VCaP (cell line): ENCODE results near the gene CPNE5.

Source experiments
- H3K27ac ChIP-seq: fragments of 450-650 bp; 2 replicates; pipeline ENCODE4 v1.5.1; 2017
- CTCF ChIP-seq: fragments of 450-650 bp; conservative IDR thresholded peaks from 2 replicates; pipeline ENCODE4 v1.5.1; 2017; ENCODE audit warnings: mild to moderate bottlenecking, moderate library complexity

CPNE5 gene

GRCh38 chr6:36808634-36809033, 30.6 kb downstream of the CPNE5 start:
- TF ChIP-seq CTCF: no peak
- no peak overlapping the region for H3K27ac ChIP-seq

GRCh38 chr6:36807750-36808149, 31.5 kb downstream of the CPNE5 start:
- H3K27ac ChIP-seq: no peak overlapping the region
- TF ChIP-seq CTCF: no peak

GRCh38 chr6:36807143-36807542, 32.1 kb downstream of the CPNE5 start:
- no peak for TF ChIP-seq CTCF
- H3K27ac ChIP-seq: no peak overlapping the region

- no peak for TF ChIP-seq CTCF
- no peak overlapping the region for H3K27ac ChIP-seq
Measured at GRCh38 chr6:36805917-36806316, 33.3 kb downstream of the CPNE5 start.

- no peak overlapping the region for H3K27ac ChIP-seq
- TF ChIP-seq CTCF: no peak
Measured at GRCh38 chr6:36805096-36805797, 34.0 kb downstream of the CPNE5 start.

GRCh38 chr6:36804563-36804962, 34.7 kb downstream of the CPNE5 start:
- TF ChIP-seq CTCF: no peak
- no peak overlapping the region for H3K27ac ChIP-seq

GRCh38 chr6:36803908-36804307, 35.3 kb downstream of the CPNE5 start:
- TF ChIP-seq CTCF: no peak
- no peak overlapping the region for H3K27ac ChIP-seq
